ENCODE data around the gene MAPK9. TPM values are rescaled to one million over a fixed set of nuclear protein-coding genes. Genes with fewer than 3 reads are reported as not detected.

Gene MAPK9
- total RNA-seq, 1 experiment from 2014 or later: 43.4 TPM

DNA sequence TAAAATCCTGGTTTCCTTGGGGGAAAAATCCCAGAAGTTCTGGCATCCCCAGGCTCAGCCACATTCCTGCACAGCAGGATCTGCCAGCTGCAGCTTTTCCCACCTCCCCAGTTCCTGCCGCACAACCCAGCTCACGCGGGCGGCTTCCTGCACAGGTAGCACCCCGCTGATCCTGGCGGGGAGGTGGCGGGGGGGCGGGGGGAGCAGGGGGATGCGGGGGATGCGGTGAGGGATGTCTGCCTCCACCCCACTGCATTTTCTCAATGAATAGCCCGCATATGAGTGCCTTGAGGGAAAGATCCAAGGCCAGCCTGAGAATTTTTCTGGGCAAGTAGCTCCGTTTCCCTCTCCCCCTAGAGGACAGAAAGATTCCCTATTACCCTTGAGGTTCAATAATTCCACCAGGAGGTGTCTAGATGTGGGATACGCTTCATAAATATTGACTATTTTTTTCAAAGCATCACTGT, 40.2 kb upstream of the MAPK9 start:
- no peak for TF ChIP-seq EZH2phosphoT487 (IDR thresholded peaks at IDR 0.05; ENCODE audit: borderline replicate concordance)
- TF ChIP-seq, protein P1, sequence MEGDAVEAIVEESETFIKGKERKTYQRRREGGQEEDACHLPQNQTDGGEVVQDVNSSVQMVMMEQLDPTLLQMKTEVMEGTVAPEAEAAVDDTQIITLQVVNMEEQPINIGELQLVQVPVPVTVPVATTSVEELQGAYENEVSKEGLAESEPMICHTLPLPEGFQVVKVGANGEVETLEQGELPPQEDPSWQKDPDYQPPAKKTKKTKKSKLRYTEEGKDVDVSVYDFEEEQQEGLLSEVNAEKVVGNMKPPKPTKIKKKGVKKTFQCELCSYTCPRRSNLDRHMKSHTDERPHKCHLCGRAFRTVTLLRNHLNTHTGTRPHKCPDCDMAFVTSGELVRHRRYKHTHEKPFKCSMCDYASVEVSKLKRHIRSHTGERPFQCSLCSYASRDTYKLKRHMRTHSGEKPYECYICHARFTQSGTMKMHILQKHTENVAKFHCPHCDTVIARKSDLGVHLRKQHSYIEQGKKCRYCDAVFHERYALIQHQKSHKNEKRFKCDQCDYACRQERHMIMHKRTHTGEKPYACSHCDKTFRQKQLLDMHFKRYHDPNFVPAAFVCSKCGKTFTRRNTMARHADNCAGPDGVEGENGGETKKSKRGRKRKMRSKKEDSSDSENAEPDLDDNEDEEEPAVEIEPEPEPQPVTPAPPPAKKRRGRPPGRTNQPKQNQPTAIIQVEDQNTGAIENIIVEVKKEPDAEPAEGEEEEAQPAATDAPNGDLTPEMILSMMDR (IDR thresholded peaks at IDR 0.05 in 2 of 3, conservative IDR thresholded peaks at IDR 0.05 in 1 of 3; ENCODE audit: borderline replicate concordance in 1 of 3, insufficient read depth in 1 of 3, low read depth in 2 of 3, low read length in 2 of 3): peak; percentile 9 to 43 (median 26); a peak in 3 of 6 replicates
- DNase-seq (ENCODE audit: low read depth, low spot score) (no peak), ATAC-seq (no peak)
- H4K20me1 ChIP-seq (ENCODE audit: insufficient read depth): no peaks in the 10 kb centered on the region
- ChIA-PET CTCF (interaction anchor here (1.0 to 2.8 kb wide), 9 partner anchors 9 to 142 kb away, joined by 3 to 15 read pairs (median 5); no protein-coding TSS in a partner anchor), RAD21 (ENCODE audit: low non-redundant PET in 1 of 2, low total read pairs in 2 of 2, uncharacterized antibody in 2 of 2, unreplicated experiment in 2 of 2) (interaction anchor here in 1 of 2 experiments (0.7 kb wide), 1 partner anchor 41 kb away, joined by 3 read pairs; no protein-coding TSS in a partner anchor), POLR2A (interaction anchor here (0.9 kb wide), 1 partner anchor 37 kb away, joined by 5 read pairs; no protein-coding TSS in a partner anchor)
- H3K9me3 ChIP-seq (ENCODE audit: control insufficient read depth in 1 of 2, insufficient read depth in 1 of 2, low read depth in 1 of 2, low read length in 2 of 2): no peaks in the 10 kb centered on the region
- peak overlapping the region; percentile 52; the same call in 1 of the 2 replicates for H3K27ac ChIP-seq (ENCODE audit: low read depth, low read length)
- H3K4me3 ChIP-seq (replicated peaks in 1 of 2; ENCODE audit: low read depth in 1 of 2, low read length in 2 of 2): no peak overlapping the region
- no peak overlapping the region for H3K9ac ChIP-seq (ENCODE audit: low read length)
- intact Hi-C loops (cut with micrococcal nuclease): loop anchor here (5.0 kb wide), 1 partner anchor 130 kb away; no protein-coding TSS in a partner anchor
- H3K36me3 ChIP-seq (ENCODE audit: control insufficient read depth in 1 of 2, insufficient read depth in 2 of 2, low read length in 2 of 2): peaks cover 0 to 2% of the 10 kb centered on the region in 2 experiments; a peak in 2 of 4 replicates
- H3K4me2 ChIP-seq (ENCODE audit: low read length): peak overlapping the region; percentile 51
- H3K27me3 ChIP-seq (ENCODE audit: insufficient read depth, low read length): no peaks in the 10 kb centered on the region
- no peaks in the 10 kb centered on the region for H3K79me2 ChIP-seq (ENCODE audit: insufficient read depth, low read length)
- H3K9me2 ChIP-seq (ENCODE audit: insufficient read depth): no peaks in the 10 kb centered on the region
- BruUV-seq (replicated peaks): no TSS peak
- peaks cover 45 to 58% of the 10 kb centered on the region in 2 experiments for H3K4me1 ChIP-seq (ENCODE audit: control insufficient read depth in 1 of 2, insufficient read depth in 2 of 2, low read length in 2 of 2)
- H2AFZ ChIP-seq (ENCODE audit: low read depth, low read length, poor library complexity, severe bottlenecking): no peak overlapping the region

DNA sequence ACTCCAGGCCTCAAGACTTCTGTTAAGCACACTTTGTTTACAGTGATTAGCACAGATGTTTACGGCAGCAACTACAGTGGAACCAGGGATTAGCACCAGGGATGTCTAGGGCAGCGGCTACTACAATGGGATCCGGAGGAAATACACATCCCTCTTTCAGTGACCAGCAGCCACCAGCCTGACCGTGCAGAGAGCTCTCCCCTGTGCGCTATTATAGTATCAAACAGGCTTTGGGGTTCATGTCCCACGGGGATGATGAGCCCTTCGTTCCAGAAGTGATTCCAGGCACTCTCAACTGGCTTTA, 39.7 kb upstream of the MAPK9 start:
- CTCF ChIA-PET: interaction anchor here (0.8 to 2.8 kb wide), 11 partner anchors 9 to 142 kb away, joined by 3 to 15 read pairs (median 4); no protein-coding TSS in a partner anchor
- peak overlapping the region; percentile 52 for H3K27ac ChIP-seq (ENCODE audit: low read depth, low read length)
- TF ChIP-seq YY1 (IDR thresholded peaks at IDR 0.05; ENCODE audit: extremely low read depth, insufficient replicate concordance, low read depth, low read length) (no peak), SRF (IDR thresholded peaks at IDR 0.05; ENCODE audit: low read depth) (no peak), TCF7L2 (IDR thresholded peaks at IDR 0.05; ENCODE audit: borderline replicate concordance, extremely low read depth, insufficient read depth, insufficient read length) (no peak), JUND (IDR thresholded peaks at IDR 0.05) (no peak), POLR2AphosphoS5 (IDR thresholded peaks at IDR 0.05; ENCODE audit: low read depth, low read length) (no peak), SP1 (IDR thresholded peaks at IDR 0.05; ENCODE audit: low read depth) (no peak), POLR2A (IDR thresholded peaks at IDR 0.05; ENCODE audit: borderline replicate concordance, extremely low read depth, insufficient read depth, insufficient read length) (no peak), RAD21 (IDR thresholded peaks at IDR 0.05; ENCODE audit: low read depth) (no peak), EZH2 (IDR thresholded peaks at IDR 0.05) (no peak), CEBPB (IDR thresholded peaks at IDR 0.05; ENCODE audit: low read depth) (no peak), CBX3 (IDR thresholded peaks at IDR 0.05; ENCODE audit: low read depth) (no peak)
- TF ChIP-seq, protein P2, sequence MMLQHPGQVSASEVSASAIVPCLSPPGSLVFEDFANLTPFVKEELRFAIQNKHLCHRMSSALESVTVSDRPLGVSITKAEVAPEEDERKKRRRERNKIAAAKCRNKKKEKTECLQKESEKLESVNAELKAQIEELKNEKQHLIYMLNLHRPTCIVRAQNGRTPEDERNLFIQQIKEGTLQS (IDR thresholded peaks at IDR 0.05): no peak
- TF ChIP-seq, protein P3, sequence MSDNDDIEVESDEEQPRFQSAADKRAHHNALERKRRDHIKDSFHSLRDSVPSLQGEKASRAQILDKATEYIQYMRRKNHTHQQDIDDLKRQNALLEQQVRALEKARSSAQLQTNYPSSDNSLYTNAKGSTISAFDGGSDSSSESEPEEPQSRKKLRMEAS (IDR thresholded peaks at IDR 0.05): no peak
- TF ChIP-seq, protein P1 (IDR thresholded peaks at IDR 0.05 in 2 of 3, conservative IDR thresholded peaks at IDR 0.05 in 1 of 3; ENCODE audit: borderline replicate concordance in 1 of 3, insufficient read depth in 1 of 3, low read depth in 2 of 3, low read length in 2 of 3): no peak

More for the DNA sequence above, 39.7 kb upstream of the MAPK9 start:
- POLR2A ChIA-PET: interaction anchor here (0.9 kb wide), 1 partner anchor 37 kb away, joined by 5 read pairs; no protein-coding TSS in a partner anchor
- Histone ChIP-seq H3K9me3 (ENCODE audit: control insufficient read depth in 1 of 2, insufficient read depth in 1 of 2, low read depth in 1 of 2, low read length in 2 of 2) (no peaks in the 10 kb centered on the region), H3K27me3 (ENCODE audit: insufficient read depth, low read length) (no peaks in the 10 kb centered on the region), H2AFZ (ENCODE audit: low read depth, low read length, poor library complexity, severe bottlenecking) (no peak overlapping the region), H3K36me3 (ENCODE audit: control insufficient read depth in 1 of 2, insufficient read depth in 2 of 2, low read length in 2 of 2) (peaks cover 0 to 2% of the 10 kb centered on the region in 2 experiments; a peak in 2 of 4 replicates), H3K9ac (ENCODE audit: low read length) (no peak overlapping the region), H3K79me2 (ENCODE audit: insufficient read depth, low read length) (no peaks in the 10 kb centered on the region), H4K20me1 (ENCODE audit: insufficient read depth) (no peaks in the 10 kb centered on the region), H3K4me1 (ENCODE audit: control insufficient read depth in 1 of 2, insufficient read depth in 2 of 2, low read length in 2 of 2) (peaks cover 45 to 58% of the 10 kb centered on the region in 2 experiments), H3K4me3 (replicated peaks in 1 of 2; ENCODE audit: low read depth in 1 of 2, low read length in 2 of 2) (no peak overlapping the region), H3K9me2 (ENCODE audit: insufficient read depth) (no peaks in the 10 kb centered on the region), H3K4me2 (ENCODE audit: low read length) (peak overlapping the region; percentile 51)
- no peak for DNase-seq (ENCODE audit: low read depth, low spot score)
- BruUV-seq (replicated peaks): no TSS peak
- RAD21 ChIA-PET (ENCODE audit: low non-redundant PET in 1 of 2, low total read pairs in 2 of 2, uncharacterized antibody in 2 of 2, unreplicated experiment in 2 of 2): interaction anchor here in 1 of 2 experiments (0.7 kb wide), 1 partner anchor 41 kb away, joined by 3 read pairs; no protein-coding TSS in a partner anchor
- no peak for ATAC-seq
- intact Hi-C loops (cut with micrococcal nuclease): loop anchor here (5.0 kb wide), 1 partner anchor 129 kb away; no protein-coding TSS in a partner anchor

Measured in HCT116 (cell line).